NCI-H1694 (cell line): ENCODE data around the gene LRSAM1.
A peak's percentile ranks its signal among the peaks of the same experiment; 100 is the strongest.

Experiments used
- DNase-seq: peaks from one replicate; lab custom pipeline; 2025; lab: John Stamatoyannopoulos, UW

LRSAM1 gene

DNA sequence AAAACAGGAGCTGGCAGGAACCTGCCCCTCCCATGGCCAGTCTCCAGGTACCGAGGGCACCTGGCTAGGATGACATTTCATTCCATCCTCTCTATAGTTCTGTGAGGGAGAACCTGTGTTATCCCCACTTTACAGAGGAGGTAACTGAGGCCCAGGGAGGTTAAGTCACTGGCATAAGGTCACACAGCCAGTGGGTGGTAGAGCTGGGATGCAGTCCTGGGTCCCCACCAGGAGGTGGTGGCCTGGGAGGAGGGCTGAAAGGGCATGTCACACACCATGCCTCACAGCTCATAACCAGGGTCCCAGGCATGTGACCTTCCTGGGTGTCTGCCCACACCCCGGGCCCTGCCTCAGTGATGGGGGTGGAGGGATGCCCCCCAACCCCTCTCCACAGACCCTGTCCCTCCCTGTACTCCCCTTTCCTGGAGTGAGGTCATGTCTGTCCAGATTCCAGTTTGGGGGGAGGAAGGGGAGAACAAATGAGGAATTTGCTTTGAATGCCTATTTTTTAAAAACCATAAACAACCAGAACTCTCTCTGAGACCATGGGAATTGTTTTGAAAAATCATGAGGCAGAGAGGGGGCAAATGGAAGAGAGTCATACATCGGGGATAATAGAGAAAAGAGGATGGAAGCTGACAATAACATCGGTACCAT, 83.1 kb downstream of the LRSAM1 start:
- no peak for DNase-seq

- DNase-seq, result no peak
Observed at GRCh38 chr9:127534931-127535330, 83.6 kb downstream of the LRSAM1 start.

DNA sequence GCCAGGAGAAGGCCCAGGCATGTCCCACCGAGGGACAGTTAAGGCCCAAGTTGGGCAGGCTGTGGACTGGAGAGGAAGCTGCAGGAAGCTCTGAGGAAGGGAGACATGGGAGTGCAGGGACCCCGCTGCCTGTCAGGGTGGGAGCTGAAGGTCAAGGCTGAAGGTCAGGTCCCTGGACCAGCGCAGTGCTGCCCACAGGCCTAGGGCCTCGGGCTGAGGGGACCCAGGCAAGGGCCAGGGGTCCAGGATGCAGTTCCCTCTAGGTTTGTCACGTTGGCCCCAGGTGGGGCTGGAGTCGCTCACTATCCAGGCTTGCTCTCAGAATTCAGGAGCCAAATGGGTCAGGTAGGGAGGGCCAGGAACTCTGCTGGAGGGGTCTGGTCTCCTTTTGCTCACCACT, 84.1 kb downstream of the LRSAM1 start:
- no peak for DNase-seq

DNA sequence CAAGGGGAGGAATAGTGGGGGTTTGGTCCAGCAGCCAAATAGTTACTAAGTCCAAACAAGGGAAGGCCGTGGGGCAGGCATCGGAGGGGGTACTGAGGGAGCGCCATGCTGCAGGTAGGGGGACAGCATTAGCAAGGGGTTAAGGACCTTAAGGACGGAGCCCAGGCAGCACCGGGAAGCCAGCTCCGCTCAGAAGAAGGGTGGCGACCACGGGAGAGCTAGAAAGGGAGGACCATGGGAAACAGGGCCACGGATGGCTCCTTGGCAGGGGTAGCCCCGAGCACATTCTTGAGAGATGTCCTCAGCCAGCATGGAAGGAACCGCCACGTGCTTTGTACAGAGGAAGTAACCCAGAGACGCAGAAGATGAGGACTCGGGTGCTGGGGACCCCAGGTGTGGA, 84.5 kb downstream of the LRSAM1 start:
- no peak for DNase-seq

DNA sequence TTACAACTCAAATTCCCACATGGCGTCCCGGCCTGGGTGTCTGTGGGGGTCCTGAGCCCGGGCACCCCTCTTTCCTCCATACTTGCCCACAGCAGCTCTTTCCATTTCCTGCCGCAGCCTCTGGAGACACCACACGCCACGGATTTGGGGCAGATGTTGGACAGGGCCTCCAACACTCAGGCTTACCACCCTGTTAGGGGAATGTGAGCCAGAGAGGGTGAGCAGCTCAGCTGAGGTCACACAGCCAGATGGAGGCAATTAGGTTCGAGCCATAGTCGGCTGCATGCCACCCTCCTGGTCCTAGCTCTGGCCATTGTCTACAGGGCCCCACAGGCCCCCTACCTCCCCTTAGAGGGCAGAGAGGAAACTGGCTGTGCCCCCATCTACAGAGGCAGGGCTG, 85.2 kb downstream of the LRSAM1 start:
- DNase-seq, result no peak

GRCh38 chr9:127537014-127537413, 85.7 kb downstream of the LRSAM1 start:
- peak; percentile 62 for DNase-seq

- no peak for DNase-seq
Observed at GRCh38 chr9:127537792-127538191, 86.5 kb downstream of the LRSAM1 start.

- DNase-seq, result no peak
Observed at GRCh38 chr9:127538849-127539258, 87.5 kb downstream of the LRSAM1 start.

DNA sequence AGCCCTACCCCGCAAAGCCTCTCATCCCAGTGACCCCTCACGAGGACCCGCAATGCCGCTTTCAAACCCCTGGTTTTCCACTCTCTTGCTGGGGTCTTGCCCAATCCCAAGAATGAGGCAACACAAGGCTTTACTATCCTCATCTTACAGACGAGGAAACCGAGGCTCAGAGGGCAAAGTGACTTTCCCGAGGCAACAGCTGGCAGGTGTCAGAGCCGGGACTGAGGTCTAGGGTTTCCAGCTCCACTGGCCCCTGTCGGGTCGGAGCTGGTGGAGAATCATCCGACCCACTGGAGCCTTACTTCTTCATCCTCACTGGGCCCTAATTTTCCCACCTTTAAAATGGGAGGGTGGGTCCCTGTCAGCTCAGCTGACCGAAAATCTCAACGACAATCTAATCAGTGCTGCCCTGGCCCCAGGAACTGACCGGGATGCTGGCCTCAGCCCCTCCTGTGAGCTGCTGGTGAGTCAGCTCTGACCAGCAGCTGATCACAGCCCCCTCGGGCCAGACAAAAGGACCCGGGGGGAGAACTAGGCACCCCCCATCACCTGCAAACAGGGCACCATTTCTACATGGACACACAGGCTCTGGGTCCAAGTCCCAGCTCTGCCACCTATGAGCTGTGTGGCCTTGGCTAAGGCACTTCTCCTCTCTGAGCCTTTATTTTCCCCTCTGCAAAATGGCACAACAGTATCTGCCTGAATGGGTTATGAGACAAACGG, 88.1 kb downstream of the LRSAM1 start:
- no peak for DNase-seq

GRCh38 chr9:127539982-127540663, 88.8 kb downstream of the LRSAM1 start:
- DNase-seq, result no peak

- no peak for DNase-seq
Observed at GRCh38 chr9:127540664-127541041, 89.3 kb downstream of the LRSAM1 start.

GRCh38 chr9:127541176-127541575, 89.9 kb downstream of the LRSAM1 start:
- no peak for DNase-seq

DNA sequence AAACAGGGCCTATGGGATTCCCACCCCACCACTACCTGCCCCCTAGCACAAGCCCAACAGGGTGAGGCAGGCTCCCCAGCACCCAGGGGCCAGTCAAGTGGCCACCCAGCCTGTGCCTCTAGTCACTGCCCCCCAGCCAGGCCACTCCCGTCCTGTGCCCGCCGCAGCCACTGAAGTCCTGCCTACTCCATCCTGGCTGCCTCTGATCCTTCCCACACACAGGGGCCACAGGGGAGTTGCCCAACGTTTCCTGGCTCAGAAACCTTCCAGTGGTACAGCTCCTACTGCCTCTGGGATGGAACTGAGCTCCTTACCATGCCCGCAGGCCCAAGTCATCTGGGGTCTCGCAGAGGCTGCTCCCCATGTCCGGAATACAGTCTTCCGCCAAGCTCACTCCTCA, 90.6 kb downstream of the LRSAM1 start:
- DNase-seq, result no peak

GRCh38 chr9:127543221-127543620, 91.9 kb downstream of the LRSAM1 start:
- no peak for DNase-seq

DNA sequence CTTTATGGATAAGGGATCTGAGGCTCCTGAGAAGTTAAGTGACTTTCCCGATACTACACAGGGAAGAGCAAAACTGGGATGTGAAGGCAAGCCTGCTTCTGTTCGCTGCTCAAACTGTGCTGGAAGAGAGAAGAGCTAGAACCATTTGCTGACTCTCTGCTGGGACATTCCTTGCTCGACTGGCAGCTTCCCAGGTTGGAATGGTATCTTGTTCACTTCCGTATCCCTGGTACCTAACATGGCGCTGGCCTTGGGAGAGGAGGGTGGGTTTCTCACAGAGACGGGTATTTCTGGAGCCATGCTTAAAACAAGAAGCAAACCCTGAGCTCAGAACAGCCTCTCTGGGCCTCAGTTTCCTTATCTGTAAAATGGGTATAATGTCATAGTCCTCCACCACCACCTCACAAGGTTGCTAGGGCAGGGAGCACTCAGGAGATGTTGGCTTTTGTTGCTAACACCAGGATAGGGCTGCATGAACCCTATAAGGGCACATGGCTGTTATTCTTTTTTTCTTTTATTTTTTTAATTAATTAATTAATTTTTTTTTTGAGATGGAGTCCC, 92.7 kb downstream of the LRSAM1 start:
- no peak for DNase-seq

DNA sequence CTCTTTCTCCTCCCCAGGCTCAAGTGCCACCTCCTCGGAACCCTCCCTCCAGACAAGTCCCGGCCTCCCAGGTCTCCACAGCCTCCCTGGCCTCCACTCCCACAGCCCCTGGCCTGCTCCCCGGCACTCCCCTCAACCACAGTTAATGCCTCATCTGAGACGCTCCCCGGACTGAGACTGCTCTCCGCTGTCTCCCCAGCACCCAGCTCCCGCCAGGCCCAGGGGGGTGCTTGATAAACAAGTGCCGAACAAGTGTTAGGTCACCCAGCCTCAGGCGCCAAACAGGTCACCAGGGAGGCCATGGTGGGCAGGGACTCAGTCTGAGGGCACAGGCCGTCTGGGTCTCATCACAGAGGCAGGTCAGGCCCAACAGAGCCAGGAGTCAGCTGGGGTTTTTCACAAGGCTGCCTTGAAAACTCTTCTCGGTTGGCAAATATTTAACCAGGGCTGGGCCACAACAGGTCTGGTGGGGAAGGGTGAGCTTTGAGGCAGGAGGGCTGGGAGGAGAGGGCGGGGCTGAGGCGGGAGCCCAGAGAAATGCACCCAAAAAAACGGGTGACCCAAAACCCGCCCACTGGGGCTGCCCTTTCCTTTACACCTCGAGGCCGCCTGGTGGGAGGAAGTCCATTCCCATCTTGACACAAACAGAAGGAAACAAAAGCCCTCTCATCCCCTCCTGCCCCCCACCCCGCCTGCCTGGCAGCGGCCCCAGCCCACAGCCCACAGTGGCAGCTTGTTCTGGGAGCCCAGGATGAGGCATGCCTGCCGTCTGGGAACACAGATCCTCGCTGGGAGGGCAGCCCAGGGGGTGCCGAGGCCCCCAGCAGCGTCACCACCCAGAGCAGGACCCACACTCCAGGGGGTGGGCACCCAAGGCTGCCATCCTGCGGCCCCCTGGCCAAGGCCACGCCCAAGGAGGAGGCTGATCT, 94.2 kb downstream of the LRSAM1 start:
- DNase-seq, result no peak

GRCh38 chr9:127546125-127546832, 95.0 kb downstream of the LRSAM1 start:
- DNase-seq, result no peak

DNA sequence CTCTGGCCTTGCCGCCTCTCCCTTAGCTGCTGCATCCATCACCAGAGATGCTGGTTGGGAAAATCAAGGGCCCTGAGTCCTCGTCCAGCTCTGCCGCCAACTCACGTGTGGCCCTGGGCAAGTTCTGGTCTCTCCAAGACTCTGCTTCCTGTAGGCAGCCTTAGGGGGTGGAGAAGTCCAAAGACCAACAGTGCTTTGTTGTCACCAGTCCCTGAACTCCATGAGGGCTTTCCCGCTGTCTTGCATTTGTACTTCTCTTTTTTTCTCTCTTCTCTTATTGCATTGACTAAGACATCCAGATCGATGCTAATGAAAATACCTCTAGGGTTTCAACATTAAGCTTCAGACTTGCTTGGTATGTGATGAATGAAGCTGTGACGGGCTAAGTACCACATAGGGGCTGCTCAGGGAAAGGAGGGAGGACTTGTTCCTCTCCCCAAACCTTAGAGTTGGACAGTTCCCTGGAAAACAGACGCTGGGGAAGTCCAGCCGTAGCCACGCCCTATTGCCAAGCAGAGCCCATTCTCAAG, 97.1 kb downstream of the LRSAM1 start:
- DNase-seq, result no peak

- no peak for DNase-seq
Observed at GRCh38 chr9:127549218-127549617, 97.9 kb downstream of the LRSAM1 start.

- DNase-seq, result no peak
Observed at GRCh38 chr9:127549751-127550150, 98.4 kb downstream of the LRSAM1 start.

GRCh38 chr9:127550282-127550681, 99.0 kb downstream of the LRSAM1 start:
- DNase-seq, result no peak
